ENCODE data around the gene LENEP.

LENEP gene

GRCh38 chr1:155026588-155026987, 33.2 kb downstream of the LENEP start:
- Histone ChIP-seq H3F3A (ENCODE audit: insufficient read depth, low read length) (no peaks in the 10 kb centered on the region), H3K4me2 (ENCODE audit: low read depth, low read length) (no peak overlapping the region), H3K36me3 (replicated peaks; ENCODE audit: insufficient read depth, low read length) (no peaks in the 10 kb centered on the region), H2AFZ (ENCODE audit: low read length) (no peak overlapping the region), H3K9me3 (replicated peaks; ENCODE audit: insufficient read depth, low read length) (no peaks in the 10 kb centered on the region), H3K27me3 (replicated peaks; ENCODE audit: insufficient read depth, low read length) (0 out of 2 replicates have a peak, but pooled peaks cover 2% of the 10 kb centered on the region), H3K79me2 (ENCODE audit: low read length) (no peaks in the 10 kb centered on the region), H3K9ac (ENCODE audit: low read length) (no peak overlapping the region), H3K4me3 (ENCODE audit: low read length) (no peak overlapping the region), H3K27ac (ENCODE audit: low read length) (no peak overlapping the region), H4K20me1 (ENCODE audit: insufficient read depth, low read length) (no peaks in the 10 kb centered on the region), H3K4me1 (ENCODE audit: low read length) (no peaks in the 10 kb centered on the region), H3K9me2 (replicated peaks; ENCODE audit: insufficient read depth, low read length) (no peaks in the 10 kb centered on the region)
- TF ChIP-seq EZH2 (optimal IDR thresholded peaks at IDR 0.05; ENCODE audit: low read depth, low read length) (no peak), EZH2phosphoT487 (IDR thresholded peaks at IDR 0.05; ENCODE audit: low read length) (no peak), CTCF (IDR thresholded peaks at IDR 0.05; ENCODE audit: low read length) (no peak)
- DNase-seq, result no peak

GRCh38 chr1:155029513-155030242, 36.3 kb downstream of the LENEP start:
- H3K9ac ChIP-seq (ENCODE audit: low read length), result no peak overlapping the region
- TF ChIP-seq EZH2phosphoT487 (IDR thresholded peaks at IDR 0.05; ENCODE audit: low read length), result no peak
- TF ChIP-seq CTCF (IDR thresholded peaks at IDR 0.05; ENCODE audit: low read length), result no peak
- no peak for TF ChIP-seq EZH2 (optimal IDR thresholded peaks at IDR 0.05; ENCODE audit: low read depth, low read length)
- no peaks in the 10 kb centered on the region for H3K4me1 ChIP-seq (ENCODE audit: low read length)
- H3K36me3 ChIP-seq (replicated peaks; ENCODE audit: insufficient read depth, low read length), result no peaks in the 10 kb centered on the region
- H3K27me3 ChIP-seq (replicated peaks; ENCODE audit: insufficient read depth, low read length), result 0 out of 2 replicates have a peak, but pooled peaks cover 8% of the 10 kb centered on the region
- no peaks in the 10 kb centered on the region for H3K9me2 ChIP-seq (replicated peaks; ENCODE audit: insufficient read depth, low read length)
- no peak for DNase-seq
- no peaks in the 10 kb centered on the region for H4K20me1 ChIP-seq (ENCODE audit: insufficient read depth, low read length)
- H3K27ac ChIP-seq (ENCODE audit: low read length), result no peak overlapping the region
- no peaks in the 10 kb centered on the region for H3K9me3 ChIP-seq (replicated peaks; ENCODE audit: insufficient read depth, low read length)
- no peaks in the 10 kb centered on the region for H3K79me2 ChIP-seq (ENCODE audit: low read length)
- no peak overlapping the region for H2AFZ ChIP-seq (ENCODE audit: low read length)
- H3K4me3 ChIP-seq (ENCODE audit: low read length), result no peak overlapping the region
- no peak overlapping the region for H3K4me2 ChIP-seq (ENCODE audit: low read depth, low read length)
- H3F3A ChIP-seq (ENCODE audit: insufficient read depth, low read length), result no peaks in the 10 kb centered on the region

- H4K20me1 ChIP-seq (ENCODE audit: insufficient read depth, low read length), result no peaks in the 10 kb centered on the region
- H3K9me3 ChIP-seq (replicated peaks; ENCODE audit: insufficient read depth, low read length), result no peaks in the 10 kb centered on the region
- H3F3A ChIP-seq (ENCODE audit: insufficient read depth, low read length), result no peaks in the 10 kb centered on the region
- no peak overlapping the region for H3K4me2 ChIP-seq (ENCODE audit: low read depth, low read length)
- TF ChIP-seq EZH2 (optimal IDR thresholded peaks at IDR 0.05; ENCODE audit: low read depth, low read length), result no peak
- TF ChIP-seq EZH2phosphoT487 (IDR thresholded peaks at IDR 0.05; ENCODE audit: low read length), result no peak
- no peak for TF ChIP-seq CTCF (IDR thresholded peaks at IDR 0.05; ENCODE audit: low read length)
- H2AFZ ChIP-seq (ENCODE audit: low read length), result no peak overlapping the region
- no peaks in the 10 kb centered on the region for H3K9me2 ChIP-seq (replicated peaks; ENCODE audit: insufficient read depth, low read length)
- H3K4me3 ChIP-seq (ENCODE audit: low read length), result no peak overlapping the region
- H3K9ac ChIP-seq (ENCODE audit: low read length), result no peak overlapping the region
- H3K4me1 ChIP-seq (ENCODE audit: low read length), result no peaks in the 10 kb centered on the region
- H3K79me2 ChIP-seq (ENCODE audit: low read length), result no peaks in the 10 kb centered on the region
- H3K36me3 ChIP-seq (replicated peaks; ENCODE audit: insufficient read depth, low read length), result no peaks in the 10 kb centered on the region
- no peak overlapping the region for H3K27ac ChIP-seq (ENCODE audit: low read length)
- DNase-seq, result no peak
- 0 out of 2 replicates have a peak, but pooled peaks cover 8% of the 10 kb centered on the region for H3K27me3 ChIP-seq (replicated peaks; ENCODE audit: insufficient read depth, low read length)
Measured at GRCh38 chr1:155030243-155030795, 36.9 kb downstream of the LENEP start.
